Measurements from ENCODE around the gene ALOX15B.
"Not testable (repeated sequence)": the region's sequence is repeated elsewhere in the genome, so short reads cannot be mapped to it uniquely, and the experiment has no call there.

ALOX15B gene

DNA sequence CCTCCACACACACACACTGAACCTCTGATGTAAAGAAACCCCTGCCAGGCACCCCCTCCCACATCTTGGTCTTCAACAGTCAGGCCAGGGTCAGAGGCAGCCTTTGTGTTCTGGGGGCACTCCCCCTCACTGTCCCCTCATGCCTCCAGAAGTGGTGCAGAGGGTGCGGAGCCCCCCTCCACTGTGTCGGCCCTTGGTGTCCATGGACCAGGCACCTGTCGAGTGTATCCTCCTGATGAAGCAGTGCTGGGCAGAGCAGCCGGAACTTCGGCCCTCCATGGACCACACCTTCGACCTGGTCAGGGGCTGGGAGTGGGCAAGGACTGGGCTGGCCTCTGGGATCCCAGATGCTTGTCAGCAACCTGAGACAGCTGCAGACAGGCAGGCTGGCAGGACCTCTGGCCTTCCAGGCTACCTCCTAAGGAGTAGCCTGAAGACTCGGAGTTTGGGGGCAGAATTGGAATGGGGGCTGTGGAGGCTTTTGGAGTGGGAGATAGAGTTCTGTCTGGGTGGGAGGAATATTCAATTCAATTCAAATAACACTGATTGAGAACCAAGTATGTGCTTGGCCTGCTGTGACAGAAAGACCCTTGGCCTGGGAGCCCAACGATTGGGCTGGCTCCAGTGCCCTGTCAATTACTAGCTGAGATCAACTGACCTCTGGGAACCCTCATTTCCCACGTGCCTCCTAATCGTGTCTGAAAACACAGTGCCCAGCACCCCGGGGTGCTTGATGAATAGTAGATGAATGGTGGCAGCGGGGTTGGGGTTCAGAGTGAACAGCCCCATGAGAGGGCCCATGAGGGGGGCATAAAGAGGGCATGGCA is 24.9 kb upstream of the ALOX15B start:
- no peak for DNase-seq

DNA sequence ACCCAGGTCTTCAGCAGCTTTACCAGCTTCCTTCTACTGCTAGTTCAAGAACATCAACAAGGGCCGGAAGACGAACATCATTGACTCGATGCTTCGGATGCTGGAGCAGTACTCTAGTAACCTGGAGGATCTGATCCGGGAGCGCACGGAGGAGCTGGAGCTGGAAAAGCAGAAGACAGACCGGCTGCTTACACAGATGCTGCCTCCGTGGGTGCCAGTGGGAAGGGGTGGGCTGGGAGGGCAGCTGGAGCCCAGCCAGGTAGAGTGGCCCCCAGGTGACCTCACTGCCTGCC is 24.4 kb upstream of the ALOX15B start:
- DNase-seq = no peak

DNA sequence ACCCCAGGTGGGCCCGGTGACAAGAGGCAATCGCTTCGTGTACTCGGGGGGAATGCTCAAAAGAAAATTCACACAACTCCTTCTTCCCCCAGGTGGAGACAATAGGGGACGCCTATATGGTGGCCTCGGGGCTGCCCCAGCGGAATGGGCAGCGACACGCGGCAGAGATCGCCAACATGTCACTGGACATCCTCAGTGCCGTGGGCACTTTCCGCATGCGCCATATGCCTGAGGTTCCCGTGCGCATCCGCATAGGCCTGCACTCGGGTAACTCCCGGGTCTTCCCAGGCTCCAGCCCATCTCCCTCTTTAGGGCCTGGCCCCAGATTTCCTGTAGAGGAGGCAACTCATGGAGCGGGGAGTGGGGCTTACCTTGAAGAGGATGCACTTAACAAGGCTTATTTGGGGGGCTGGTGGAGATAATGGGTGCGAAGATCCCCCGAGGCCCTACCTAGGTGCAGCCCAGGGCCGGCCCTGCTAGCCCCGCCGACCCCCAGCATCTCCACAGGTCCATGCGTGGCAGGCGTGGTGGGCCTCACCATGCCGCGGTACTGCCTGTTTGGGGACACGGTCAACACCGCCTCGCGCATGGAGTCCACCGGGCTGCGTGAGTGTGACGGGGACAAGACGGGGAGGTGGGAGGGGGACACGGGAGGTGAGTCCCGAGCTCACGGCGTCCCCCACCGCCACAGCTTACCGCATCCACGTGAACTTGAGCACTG is 23.5 kb upstream of the ALOX15B start:
- DNase-seq = no peak

DNA sequence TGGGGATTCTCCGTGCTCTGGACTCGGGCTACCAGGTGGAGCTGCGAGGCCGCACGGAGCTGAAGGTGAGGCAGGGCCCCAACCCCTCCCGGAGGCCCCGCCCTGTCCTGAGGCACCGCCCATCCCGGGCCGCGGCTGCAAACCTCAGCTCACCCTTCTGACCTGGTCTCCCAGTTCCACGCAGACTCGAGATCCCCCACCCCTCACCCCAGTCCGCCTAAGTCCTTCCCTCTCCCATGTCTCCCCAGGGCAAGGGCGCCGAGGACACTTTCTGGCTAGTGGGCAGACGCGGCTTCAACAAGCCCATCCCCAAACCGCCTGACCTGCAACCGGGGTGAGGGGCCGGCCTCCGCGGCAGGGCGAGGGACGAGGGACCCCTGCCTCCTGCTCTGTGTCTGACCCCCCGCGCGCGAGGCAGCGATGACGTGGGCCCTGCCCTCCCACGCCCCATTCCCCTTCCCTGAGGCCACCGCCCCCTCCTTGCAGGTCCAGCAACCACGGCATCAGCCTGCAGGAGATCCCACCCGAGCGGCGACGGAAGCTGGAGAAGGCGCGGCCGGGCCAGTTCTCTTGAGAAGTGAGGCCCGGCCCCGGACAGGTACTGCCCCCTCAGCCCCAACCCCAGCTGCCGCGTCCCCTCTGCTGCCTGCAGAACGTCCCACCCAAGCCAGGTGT is 22.8 kb upstream of the ALOX15B start:
- peak; percentile 45 for DNase-seq

DNA sequence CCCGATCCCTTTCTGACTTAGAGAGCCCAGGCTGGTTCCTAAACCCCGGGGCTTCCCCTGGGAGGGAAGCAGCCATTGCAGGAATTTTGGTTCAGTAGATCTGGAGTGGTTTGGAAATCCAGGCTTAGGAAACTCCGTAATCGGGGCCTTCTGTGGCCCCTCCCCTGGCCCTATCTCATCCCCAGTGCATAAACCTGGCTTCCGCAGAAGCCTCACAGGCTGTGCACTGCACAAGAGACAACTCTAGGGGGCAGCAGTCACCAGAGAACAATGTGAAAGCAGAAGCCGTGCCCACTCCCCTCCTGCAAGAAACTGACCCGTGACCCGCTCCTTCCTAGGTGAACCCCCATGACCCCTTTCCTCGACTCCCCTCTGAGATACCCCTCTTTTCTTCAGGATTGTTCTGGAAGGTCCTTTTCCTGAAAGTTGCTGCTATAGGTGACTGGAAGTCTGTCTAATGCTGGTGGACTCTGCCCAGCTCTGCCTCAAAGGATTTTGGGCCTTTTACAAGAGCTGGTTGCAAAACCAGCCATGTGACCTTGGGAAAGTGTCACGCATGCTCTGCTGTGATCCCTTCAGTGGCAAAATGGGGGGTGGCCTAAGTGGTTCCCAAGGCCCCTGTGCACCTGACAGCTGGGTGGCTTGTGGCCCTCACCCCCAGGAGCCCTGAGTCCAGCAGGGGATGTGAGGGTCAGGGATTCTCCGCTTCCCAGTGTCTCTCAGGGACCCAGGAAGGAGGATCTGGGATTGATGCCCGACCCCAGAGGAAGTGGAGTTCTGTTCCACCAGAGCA is 22.0 kb upstream of the ALOX15B start:
- peak; percentile 56 for DNase-seq

DNA sequence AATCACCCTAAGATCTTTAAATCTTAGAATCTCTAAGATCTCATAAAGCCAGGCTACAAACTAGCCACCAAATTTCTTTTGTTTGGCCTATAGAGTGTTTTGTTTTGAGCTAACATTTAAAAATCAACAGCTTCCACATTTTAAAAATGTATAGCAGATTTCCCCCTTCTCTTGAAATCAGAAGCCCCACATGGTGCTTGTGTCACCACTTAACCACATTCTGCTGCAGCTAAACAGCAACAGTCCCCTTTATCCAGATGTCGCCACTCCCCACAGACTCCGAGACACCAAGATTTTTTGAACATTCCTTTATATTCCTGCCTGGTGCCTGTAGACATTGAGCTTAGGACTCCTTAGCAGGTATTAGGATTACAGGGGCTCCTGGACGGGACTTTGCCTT is 20.4 kb upstream of the ALOX15B start:
- no peak for DNase-seq

DNA sequence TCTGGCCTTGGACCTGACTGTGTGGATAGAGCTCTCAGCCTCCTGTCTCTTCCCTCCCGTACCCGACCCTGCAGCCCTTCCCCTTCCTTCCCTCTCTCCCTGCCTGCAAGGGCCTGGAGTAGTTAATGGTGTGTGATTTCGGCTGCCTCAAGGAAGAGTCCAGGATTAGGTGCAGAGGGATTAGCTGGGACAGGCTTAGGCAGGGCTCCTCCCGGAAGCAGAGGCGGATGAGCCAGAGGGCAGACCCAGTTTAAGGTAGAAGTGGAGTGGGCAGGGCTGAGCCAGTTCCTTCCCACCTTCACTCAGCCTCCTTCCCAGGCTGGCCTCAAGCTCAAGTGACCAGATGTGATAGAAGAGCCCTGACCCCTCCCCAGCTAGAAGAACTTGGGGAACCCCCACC is 19.7 kb upstream of the ALOX15B start:
- DNase-seq = no peak

DNA sequence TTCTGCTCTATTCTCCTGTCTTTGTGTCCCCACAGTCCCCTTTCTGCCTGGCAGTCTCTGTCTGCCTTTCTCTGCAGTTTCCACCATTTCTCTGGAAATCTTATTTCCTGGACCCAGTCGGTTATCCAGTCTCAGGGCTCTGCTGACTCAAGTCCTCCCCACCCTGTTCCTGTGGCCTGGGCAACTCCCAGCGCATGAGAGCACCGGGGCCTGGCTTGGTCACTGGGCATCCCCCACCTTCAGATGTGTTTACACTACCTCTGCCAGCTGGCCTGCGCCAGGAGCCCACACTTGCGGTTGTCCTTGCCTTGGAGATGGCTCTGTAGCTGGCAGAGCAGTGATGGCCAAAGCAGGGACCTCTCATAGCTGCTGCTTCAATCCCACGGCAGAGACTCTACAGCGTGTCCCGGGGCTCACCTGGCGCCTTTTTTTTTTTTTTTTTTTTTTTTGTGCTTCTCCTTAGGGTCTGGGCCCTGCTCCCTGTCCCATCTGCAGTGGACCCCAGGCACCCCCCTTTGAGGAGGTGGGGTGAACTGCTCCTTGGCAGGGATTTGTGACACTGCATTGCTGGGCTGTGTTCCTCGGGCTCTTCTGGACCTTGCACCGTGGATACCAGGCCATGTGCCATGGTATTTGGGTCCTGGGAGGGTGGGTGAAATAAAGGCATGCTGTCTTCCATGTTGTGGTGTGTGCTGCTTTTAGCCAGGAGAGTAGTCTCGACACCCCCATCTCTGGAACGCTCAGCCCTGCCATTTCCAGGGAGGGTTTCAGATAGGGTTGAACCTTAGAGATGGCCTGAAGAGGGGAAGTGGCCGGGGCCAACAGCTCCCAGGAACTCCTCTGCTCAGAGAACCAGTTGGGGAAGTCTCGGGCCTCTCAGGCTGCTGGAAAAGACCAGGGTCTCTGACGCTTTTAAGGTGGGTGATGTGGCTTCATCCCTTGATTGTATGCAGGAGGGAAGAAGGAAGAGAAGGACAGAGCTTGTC is 18.9 kb upstream of the ALOX15B start:
- DNase-seq = no peak

DNA sequence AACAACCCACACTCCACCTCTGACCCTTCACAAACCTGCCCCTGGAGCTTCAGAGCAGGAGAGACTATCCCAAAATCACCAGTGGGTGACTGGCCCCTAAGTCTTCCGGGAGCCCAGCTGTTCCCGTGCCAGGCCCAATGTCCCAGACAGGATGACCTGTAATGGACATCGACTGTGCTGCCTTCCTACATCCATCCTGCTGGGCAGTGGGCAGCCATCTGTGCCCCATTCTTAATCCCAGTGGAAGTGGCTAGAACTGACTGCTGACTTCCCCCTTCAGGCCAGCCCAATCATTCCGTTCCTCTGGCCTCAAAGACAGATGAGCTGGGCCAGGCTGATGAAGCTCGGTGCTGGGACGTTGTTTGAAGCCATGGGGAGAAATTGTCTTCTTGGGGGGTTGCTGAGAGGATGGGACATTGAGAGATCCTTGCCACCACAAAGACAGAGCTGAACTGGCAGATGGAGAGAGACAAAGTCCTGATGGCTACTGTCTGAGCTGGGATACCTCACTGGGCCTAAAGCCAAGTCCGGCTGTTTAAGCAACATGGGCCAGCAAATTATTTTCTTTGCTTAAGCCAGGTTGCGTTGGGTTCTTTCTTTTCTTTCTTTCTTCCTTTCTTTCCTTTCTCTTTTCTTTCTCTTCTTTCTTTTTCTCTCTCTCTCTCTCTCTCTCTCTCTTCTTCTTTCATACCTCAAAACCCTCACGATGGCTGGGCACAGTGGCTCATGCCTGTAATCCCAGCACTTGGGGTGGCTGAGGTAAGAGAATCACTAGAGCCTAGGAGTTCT is 17.9 kb upstream of the ALOX15B start:
- no peak for DNase-seq

DNA sequence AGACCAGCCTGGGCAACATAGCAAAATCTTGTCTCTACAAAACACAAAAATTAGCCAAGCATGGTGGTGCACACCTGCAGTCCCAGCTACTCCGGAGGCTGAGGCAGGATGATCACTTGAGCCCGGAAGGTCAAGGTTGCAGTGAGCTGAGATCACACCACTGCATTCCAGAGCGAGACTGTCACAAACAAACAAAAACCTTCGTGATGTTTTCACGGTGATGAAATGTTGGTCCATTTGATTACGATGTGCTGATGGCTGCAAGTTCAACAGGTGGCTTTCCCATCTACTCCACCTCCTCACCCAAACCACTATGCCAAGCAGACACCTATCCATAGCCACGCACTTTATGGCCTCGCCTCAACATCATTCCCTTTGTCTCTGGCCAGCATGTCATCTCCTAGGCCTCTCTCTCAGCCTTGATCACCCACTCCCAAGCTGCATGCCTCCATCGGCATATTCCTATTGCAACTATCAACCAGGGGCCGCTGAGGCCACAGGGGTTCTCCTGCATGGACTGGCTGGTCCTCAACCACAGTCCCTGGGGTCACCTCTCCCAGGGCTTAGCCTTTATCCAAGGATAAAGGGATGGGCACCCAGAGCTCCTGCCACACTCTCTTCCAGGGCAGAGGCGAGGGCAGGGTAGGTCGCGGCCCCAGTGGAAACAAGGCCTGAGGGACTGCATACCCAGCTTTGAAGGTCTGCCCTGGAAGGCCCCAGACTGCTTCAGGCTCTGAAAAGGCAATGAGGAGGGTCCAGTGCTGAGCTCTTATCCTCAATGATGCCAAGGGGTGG is 17.1 kb upstream of the ALOX15B start:
- DNase-seq = no peak

DNA sequence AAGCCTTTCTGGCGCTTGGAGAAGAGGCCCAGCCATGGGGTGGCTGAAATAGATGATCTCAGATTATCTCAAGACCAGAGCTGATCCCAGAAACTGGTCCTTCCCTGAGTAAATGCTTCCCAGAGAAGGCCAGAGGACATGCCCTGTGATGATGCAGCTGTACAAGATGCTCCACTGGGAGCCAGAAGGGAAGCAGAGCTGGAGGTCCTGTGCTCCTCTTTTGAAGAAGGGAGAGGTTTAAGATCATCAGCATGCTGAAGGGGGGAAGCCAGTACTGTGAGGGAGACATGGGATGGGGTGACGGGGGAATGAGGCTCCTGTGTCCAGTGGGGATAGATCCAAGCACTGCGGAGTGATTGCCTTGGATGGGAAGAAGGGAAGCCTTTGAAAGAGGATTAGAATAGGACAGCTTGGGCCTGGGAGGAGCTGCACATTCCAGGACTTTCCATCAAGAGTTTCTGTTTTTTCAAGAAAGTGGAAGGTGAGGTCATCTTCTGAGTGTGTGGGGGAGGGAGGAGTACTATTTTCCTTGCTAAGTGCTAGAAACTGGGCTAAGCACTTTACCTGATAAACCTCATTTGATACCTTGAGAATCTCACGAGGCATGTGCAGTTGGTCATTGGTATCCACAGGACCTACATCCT is 16.4 kb upstream of the ALOX15B start:
- DNase-seq = no peak

DNA sequence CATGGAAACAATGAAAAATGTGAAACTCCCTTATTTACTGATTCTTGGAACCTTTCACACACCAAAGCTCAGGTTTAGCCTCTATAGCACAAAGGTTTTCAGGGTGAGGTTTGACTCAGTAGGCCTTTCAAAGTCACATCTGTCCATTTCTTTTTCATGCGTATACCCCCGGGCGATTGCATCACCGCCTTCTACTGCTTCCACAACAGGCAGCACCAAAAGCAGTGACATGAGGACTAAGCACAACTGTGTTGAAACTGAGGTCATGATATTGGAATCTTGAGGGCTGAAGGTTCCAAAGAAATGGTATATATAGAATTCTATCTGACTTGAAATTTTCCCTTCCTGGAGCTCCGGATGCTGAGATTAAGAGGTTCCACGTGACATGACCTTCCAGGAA is 14.7 kb upstream of the ALOX15B start:
- DNase-seq = not testable (repeated sequence)

DNA sequence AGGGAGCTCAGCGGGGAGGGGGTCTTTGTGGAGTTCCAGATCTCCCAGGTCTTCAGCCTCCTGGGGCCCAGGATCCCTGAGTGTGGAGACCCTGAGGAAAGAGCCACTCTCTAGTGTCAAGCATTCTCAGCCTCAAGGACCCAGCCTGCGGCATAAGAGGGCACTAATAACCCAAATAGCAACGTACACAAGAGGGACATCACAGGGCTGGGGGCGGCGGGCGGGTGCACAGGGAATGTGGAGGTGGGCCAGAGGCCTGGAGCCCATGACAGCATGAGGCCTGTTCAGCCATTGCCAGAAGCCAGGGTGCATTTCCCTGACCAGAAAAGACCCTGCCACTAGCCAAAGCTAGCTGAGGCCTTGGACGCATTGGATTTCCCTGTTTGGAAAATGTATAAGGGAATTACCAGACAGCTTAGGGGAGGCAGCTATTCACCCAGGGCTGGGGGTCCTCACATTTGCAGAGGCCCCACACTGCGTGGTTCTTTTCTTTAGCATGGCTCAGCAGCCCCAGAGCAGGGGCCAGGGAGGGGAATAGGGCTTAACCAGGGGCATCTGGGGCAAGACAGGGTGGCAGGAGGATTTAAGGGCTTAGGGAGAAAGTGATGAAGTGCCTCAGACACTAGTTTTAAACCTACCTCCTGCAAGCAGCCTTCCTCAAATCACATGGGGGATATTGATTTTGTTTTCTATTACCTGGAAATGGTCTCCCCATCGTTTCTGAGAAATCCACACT is 13.5 kb upstream of the ALOX15B start:
- DNase-seq = no peak

DNA sequence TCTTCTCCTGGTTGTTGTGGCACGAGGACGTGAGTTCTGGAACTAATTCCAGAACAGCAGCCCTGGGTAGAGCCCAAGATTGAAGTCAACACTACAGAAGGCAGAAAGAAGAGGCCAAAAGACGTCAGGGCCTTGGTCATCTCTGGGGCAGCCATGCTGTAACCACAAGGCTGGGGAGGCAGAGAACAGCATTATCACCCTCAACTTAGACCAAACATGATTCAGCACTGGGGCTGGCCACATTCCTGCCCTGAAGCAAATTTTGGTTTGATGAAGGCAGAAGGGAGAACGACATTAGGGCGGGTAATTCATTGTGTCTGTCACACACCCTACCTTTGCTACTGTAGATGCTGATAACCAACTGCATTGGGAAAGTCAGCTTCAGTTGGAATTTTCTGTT is 9.7 kb upstream of the ALOX15B start:
- DNase-seq = no peak

DNA sequence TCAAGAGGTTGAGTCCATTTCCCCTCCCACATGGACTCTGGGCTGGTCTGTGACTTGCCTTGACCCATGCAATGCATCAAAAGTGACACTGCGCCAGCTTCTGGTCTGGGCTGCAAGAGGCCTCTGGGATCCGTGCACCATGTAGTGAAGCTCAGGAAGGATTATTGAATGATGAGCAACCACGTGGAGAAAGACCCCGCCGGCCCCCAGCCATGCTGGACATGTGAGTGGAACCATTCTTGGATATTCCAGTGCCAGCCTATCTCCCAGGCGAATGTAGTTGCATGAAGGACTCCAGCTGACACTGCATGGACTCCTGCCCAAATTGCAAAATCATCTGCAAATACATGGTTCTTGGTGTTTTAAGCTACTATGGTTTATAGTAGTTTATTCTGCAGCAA is 7.6 kb upstream of the ALOX15B start:
- no peak for DNase-seq

DNA sequence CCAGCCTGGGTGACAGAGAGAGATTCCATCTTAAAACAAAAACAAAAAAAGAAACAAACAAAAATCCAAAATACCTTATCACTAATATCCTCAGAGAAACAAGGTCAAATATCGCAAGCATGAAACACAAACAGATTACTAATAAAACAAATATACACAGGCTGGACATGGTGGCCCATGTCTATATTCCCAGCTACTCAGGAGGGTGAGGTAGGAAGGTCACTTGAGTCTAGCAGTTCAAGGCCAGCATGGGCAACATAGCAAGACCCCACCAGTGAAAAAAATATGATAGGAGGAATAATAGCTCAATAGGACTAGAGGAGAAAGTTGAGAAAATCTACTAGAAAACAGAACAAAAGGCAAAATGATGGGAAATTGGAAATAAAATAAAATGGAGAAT is 6.9 kb upstream of the ALOX15B start:
- DNase-seq = no peak

DNA sequence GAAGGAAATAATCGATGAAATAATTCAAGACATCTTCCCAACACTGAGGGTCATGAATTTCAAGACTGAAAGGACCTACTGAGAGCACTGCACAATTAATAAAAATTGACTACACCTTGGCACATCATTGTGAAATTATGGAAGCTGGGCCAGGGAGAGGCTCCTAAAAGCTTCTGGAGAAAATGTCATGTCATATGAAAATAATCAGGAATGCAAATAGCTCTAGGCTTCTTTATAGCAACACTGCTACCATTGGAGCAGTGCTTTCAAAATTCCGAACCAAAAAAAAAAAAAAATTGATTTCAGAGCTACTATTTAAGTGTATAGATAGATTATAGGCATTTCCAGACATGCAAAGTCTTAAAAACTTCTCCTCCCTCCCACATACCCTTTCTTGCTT is 6.4 kb upstream of the ALOX15B start:
- no peak for DNase-seq

DNA sequence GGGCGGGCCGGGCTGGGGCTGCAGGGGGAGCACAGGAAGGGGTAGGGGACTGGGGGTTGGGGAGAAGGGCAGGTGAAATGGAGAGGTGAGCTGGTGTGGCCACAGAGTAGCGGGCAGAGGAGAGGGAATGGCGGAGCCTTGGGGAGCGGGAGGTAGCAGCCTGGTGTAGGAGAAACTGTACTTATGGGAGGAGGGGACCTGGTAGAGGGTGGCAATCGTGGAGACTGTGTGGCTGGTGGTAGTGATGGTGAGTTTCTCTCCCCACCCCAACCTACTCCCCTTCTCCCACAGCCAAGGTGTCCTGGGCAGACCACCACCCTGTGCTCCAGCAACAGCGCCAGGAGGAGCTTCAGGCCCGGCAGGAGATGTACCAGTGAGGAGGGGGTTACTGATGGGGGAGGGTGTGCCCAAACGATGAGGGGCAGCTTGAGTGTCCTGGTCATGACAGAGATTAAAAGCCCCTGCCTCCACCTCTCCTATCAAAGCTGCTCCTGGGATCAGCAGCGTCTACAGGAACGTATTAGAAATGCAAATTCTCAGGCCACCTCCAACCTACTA is 831 bp downstream of the ALOX15B start:
- no peak for DNase-seq

Measured in CD4-positive, alpha-beta T cell treated with Interleukin-6 for 4 hours (primary cell).